NCI-H2227 (cell line): ENCODE results near the gene PLAAT2.
"Not testable (repeated sequence)": the region's sequence is repeated elsewhere in the genome, so short reads cannot be mapped to it uniquely, and the experiment has no call there.

Experiments used
- DNase-seq: peaks from one replicate; lab custom pipeline; 2025; ENCODE audit not compliant: unreplicated experiment; lab: John Stamatoyannopoulos, UW

PLAAT2 gene

DNA sequence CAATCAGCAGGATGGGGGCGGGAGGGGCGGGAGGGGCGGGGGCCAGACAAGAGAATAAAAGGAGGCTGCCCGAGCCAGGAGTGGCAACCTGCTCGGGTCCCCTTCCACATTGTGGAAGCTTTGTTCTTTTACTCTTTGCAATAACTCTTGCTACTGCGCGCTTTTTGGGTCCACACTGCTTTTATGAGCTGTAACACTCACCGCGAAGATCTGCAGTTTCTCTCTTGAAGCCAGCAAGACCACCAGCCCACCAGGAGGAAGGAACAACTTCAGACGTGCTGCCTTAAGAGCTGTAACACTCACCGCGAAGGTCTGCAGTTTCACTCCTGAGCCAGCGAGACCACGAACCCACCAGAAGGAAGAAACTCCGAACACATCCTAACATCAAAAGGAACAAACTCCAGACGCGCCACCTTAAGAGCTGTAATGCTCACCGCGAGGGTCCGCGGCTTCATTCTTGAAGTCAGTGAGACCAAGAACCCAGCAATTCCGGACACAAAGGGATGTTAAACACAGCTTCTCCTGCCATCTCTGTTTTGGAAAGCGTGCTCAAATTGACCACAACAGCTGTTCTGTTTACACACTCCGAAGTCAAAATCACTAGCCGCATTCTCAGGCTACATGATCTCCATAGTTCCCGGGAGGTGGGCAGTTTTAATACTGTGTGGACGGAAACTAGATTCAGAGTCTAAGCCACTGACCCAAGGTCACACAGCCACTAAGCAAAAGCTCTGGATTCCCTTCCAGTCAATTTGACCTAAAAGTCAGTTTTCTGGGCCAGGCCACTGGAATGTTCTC lies 11.9 kb downstream of the PLAAT2 start:
- no peak for DNase-seq

DNA sequence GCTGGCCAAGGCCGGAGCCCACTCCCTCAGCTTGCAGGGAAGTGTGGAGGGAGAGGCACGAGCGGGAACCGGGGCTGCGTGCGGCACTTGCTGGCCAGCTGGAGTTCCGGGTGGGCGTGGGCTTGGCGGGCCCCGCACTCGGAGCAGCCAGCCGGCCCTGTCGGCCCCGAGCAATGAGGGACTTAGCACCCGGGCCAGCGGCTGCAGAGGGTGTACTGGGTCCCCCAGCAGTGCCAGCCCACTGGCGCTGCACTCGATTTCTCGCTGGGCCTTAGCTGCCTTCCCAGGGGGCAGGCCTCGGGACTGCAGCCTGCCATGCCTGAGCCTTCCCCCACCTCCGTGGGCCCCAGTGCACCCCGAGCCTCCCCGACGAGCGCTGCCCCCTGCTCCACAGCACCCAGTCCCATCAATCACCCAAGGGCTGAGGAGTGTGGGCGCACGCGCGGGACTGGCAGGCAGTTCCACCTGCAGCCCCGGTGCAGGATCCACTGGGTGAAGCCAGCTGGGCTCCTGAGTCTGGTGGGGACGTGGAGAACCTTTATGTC lies 13.0 kb downstream of the PLAAT2 start:
- DNase-seq = not testable (repeated sequence)

DNA sequence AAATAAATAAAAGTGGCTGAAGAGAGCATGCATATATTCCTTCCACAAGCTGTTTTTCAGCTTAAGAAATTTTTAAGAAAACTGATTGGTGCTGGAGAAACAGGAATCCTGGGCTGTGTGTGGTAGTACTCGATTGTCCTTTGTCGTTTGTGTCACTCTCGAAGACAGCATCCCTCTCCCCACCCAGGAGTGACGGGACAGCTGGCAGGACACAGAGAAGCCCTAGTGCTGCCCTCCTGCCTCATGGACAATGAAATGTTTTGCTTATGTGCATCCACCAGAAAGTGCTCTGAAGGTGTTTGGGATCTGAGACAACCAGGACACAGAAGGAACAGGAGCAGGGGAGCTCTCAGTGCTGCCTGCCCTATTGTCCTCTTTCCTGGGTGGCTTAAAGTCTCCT lies 13.8 kb downstream of the PLAAT2 start:
- DNase-seq = no peak

DNA sequence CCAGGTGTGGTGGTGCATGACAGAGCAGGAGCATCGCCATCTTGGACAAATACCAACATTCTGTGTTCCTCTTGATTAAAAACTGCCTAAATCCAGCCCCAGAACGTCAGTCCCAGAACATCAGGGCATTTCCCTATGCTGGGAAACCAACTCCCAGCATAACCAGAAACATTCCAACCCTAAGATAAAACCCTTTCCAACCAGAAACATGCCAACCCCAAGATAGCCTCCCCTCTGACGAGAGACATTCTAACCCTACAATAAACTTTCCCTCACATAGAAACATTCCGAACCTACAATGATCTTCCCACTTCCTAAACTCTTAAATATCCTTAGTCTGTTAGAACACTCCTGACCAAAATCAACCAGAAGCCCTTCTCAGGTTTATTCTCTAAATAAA lies 15.0 kb downstream of the PLAAT2 start:
- DNase-seq = no peak

DNA sequence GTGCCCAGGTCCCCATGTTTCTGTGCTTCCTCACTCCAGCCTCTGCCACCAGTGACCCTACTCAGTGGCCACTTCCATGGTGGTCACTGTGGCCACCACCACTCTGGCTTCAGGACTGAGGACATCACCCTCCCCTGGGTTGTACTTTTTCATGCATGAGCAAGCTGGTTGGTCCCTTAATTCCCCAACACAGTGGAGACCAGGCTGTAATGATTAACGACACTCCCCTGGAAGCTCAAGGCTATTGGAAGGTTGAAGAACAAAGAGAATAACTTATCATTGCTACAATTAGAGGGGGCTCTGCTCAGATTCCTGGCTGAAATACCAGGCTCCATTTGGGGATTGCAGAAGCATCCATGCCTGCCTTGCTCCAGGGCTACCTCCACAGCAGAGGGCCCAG lies 16.1 kb downstream of the PLAAT2 start:
- no peak for DNase-seq

DNA sequence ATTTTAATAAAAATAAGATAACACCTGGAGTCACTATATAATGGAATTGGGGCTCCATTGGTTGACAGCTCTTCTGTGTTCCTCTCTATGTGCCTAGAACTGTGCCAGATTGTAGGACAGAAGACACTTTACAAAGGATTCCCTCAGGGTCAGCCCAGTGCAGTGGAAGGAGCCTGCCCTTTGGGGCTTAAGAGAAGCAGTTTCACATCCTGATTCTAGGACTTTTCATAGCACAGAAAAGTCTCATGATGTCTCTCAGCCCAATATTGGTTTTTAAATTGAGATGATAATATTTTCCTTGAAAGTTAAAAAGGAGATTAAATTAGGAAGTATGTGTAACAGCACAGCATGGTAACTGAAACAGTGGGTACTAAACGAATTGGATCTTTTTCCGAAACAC lies 19.5 kb downstream of the PLAAT2 start:
- DNase-seq = no peak

DNA sequence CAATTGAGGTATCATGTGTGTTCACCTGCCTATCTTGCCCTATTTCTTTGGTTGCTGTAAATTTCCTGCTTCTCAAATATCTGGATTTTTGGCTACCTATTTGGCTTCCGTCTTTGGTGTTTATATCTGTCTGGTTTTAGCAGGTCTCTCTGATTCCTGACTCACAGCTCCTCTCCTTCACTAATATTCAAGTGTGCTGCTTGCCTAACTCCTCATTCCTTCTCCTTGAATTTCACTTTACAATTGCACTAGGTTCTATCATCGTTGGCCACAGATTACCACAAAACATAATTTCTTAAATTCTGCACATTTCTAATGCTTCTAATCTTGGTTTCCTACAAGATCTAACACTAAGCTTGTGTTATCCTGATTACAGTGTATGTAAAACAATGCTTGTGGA lies 20.7 kb downstream of the PLAAT2 start:
- not testable (repeated sequence) for DNase-seq

DNA sequence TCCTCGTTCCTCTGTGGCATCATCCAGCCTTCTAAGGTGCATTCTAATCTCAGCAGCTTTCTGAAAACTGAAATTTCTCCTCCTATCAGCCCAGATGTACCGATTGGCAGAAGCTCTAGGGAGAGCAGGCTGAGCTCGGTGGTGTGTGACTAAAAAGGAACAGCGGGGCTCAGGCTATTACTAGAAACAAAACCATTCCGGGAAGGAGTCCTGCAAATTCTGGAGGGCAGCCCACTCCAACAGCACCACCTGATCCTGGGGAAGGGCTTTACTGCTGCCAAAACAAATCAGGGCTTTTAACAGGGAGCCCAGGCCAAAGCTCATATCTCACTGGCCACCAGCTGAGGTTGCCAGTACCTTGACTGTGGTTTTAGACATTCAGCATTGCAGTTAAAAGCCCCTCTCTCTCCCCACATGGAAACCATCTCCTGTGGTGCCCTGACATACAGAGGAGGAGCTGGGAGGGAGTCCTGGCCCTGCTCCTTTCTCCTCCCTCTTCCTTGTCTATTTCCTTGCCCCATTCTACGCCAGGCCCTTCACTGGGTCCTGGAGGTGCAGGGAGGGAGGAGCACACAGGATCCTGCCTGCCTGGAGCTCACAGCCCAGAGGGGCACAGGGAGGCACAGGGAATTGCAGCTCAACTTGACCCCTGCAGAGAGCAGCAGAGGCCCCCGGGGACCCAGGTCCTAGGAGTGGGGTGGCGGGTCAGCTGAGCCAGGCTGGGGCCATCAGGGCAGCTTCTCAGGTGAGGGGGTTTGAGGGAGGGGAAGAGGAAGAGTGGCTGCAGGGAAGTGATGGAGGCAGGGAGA lies 25.7 kb downstream of the PLAAT2 start:
- DNase-seq = no peak

DNA sequence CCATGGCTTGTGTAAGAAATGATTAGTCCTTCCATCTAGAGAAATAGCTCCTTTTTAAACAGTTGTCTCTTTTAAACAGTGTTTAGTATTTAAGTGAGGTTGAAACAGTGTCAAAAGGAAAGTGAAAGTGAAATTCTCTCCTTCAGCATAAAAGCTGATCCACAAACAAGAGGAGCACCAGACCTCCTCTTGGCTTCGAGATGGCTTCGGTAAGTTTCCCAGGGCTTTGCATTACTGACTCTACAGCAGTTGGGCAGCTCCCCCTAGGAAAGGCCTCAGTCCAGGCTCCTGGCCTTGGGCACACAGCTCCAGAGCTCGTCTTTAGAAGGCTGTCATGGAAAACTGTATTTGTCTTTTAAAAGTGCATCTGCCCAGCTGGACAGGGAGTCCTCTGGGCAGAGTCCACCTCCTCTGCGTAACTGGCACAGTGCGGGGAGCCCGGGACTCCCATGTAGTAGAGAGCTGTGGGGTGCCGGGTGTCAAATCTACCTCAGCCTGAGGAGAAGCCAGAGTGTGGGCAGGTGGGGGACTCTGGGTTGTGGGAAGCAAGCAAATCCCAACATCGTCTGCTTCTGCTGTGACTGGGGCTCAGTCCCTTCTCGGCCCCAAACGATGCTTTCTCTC lies 26.4 kb downstream of the PLAAT2 start, which contains the start of gene PLAAT4:
PLAAT4 (plus strand) TSS at position 140 of the 624 bp plus-strand sequence; CDS start at position 201, 61 bp downstream.
- DNase-seq = no peak

DNA sequence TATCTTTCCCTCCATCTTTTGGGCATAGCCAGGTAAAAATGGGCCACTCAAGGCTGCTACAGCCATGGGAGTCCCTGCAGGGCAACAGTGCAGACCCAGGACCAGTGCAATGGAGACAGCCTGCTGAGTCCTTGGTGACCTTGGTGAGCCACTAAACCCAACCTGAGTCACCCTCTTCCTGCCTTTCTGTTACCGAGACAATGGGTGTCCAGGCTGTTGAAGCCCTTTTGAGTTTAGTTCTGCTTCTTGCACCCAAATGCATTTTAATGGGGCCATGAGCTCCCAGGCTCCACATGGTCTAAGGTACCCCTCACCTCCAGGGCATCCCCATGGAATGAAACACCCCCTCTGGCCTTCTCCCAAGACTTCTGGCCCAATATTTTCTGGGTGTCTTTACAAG lies 27.4 kb downstream of the PLAAT2 start:
- DNase-seq = no peak

DNA sequence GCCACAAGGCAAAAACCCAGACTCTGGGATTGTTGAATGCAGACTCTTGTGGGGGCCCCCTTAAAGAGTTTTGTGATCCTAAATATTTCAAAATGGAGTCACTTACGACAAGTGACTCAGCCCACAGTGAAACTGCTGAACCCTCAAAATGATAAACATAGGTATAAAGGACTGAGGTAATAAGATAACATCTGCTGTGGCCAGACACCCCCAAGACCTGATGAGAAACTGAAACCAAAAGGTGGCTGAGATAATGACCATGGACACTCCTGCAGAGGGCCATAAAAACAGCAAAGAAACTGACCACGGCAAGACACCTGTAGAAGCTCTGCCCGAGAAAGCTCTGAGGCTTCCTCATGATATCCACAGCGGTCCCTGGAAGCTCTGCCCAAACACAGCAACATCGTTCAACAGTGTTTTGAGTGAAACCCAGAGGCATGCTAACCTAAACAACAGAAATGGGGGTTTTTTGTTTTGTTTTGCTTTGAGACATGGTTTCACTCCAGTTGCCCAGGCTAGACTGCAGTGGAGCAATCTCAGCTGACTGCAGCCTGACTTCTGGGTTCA lies 28.2 kb downstream of the PLAAT2 start:
- no peak for DNase-seq

DNA sequence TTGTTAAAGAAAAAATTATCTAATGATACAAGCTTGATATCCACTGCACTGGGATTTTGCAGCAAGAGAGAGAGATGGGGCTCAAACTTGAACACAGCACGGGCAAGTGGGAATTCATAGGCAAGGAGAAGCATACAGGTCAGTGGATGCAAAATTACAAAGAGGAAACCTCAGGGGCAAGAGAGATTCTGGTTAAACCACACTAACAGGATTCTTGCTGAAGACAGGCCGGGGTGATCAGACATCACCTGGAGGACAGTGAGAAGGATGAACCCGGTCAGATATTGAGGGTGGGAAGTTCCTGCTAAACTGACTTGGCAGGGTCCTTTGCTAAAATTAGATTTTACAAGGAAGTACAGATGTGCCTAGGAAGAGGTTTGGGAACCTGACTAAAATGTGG lies 29.1 kb downstream of the PLAAT2 start:
- DNase-seq = no peak

DNA sequence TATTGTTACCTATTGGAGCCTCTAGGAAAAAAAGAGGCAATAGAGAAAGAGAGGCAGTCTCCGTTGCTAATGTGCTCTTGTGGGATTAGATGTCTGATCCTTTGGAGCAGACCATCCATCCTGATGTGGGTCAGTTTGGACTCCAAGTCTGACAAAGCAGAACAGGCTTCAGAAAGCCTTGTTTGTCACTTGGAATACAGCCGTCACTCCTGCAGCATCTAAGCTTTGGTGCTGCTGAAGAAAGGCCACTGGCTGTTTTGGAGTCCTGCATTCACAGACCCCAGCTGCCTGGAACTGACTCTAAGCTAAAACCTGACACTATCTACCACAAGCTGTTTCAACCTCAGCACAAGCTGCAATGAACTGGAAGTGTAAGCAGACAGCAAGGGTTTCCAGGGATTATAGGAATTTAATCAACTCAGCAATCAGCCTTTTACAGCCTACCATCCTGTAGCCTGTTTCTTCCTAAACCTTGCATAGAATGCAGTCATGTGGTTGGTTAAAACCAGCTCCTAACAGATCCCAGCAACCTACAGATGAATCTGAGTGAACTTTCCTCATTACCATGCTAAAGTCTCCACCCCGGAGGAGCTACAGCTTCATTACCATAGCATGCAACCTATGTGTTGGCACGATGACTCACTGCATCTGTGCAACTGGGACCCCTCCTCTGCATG lies 30.2 kb downstream of the PLAAT2 start:
- DNase-seq = no peak

DNA sequence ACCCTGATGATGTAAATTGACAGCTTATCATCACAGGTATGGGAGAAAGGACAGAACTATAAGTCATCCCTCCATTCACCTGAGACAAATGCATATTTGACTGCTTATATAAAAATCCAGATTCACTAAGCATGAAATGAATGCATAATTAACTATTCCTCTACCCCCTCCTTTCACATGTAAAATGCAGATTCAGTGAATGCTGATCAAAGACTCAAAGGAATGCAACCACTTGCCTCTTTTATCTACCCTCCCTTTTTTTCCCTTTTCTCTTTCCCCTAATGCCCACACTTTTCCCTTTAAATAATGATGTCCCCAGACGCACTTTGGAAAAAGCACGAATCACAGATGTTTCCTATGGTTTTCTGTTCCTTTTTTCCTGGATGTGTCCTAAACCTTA lies 31.1 kb downstream of the PLAAT2 start:
- DNase-seq = no peak

DNA sequence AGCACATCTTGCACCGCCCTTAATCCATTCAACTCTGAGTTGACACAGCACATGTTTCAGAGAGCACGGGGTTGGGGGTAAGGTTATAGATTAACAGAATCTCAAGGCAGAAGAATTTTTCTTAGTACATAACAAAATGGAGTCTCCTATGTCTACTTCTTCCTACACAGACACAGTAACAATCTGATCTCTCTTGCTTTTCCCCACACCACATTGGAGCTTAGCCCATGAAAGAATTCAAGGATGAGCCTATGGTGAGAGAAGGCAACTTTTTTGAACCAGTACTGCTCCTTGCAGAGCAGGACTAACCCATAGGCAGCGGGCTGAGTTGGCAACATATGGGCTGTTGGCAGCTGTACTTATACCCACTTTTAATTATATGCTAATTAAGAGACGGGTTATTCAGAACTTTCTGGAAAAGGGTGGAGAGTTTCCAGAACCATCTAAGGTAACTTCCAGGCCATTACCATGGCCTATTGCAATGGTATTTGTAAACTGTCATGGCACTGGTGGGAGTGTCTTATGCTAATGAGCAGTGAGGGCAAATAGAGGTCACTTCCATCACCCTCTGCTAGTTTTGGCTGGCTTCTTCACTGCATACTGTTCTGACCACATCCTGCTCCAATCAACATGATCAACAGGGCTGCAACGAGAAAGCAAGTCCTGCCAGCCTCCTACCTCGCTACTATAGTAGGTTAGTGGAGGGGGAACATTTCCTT lies 31.9 kb downstream of the PLAAT2 start:
- DNase-seq = not testable (repeated sequence)

DNA sequence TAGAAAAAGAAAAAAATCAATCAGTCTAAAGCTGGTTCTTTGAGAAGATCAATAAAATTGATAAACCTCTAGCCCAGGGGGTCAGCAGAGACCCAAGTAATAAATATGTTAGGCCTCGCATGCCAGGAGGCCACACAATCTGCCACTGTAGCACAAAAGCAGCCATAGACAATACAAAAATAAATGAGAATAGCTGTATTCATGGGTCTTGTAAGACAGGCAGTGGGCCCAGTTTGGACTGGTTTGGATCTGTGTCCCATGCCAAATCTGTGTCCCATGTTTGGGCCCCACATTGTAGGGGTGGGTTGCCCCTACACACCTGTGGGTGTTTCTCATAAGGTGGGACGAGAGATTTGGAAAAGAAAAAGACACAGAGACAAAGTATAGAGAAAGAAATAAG lies 33.2 kb downstream of the PLAAT2 start:
- DNase-seq = no peak

DNA sequence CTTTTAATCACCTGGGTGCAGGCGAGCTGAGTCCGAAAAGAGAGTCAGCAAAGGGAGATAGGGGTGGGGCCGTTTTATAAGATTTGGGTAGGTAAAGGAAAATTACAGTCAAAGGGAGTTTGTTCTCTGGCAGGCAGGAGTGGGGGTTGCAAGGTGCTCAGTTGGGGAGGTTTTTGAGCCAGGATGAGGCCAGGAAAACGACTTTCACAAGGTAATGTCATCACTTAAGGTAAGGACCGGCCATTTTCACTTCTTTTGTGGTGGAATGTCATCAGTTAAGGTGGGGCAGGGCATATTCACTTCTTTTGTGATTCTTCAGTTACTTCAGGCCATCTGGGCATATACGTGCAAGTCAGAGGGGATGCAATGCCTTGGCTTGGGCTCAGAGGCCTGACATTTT lies 33.8 kb downstream of the PLAAT2 start:
- not testable (repeated sequence) for DNase-seq

DNA sequence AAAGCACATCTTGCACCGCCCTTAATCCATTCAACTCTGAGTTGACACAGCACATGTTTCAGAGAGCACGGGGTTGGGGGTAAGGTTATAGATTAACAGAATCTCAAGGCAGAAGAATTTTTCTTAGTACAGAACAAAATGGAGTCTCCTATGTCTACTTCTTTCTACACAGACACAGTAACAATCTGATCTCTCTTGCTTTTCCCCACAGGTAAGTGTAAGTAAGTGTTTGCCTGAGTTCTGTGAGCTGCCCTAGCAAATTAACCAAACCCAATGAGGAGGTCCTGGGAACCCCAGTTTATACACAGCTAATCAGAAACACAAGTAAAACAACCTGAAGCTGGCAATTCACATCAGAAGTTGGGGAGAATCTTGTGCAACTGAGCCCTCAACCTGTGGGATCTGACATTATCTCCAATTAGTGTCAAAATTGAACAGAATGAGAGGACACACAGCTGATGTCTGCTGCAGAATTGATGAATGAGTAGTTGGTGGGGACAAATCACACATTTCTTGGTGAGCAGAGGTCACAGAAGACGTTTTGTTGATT lies 34.4 kb downstream of the PLAAT2 start:
- DNase-seq = not testable (repeated sequence)

DNA sequence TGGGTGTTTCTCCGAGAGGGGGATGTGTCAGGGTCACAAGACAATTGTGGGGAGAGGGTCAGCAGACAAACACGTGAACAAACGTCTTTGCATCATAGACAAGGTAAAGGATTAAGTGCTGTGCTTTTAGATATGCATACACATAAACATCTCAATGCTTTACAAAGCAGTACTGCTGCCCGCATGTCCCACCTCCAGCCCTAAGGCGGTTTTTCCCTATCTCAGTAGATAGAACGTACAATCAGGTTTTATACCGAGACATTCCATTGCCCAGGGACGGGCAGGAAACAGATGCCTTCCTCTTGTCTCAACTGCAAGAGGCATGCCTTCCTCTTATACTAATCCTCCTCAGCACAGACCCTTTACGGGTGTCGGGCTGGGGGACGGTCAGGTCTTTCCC lies 35.0 kb downstream of the PLAAT2 start:
- DNase-seq = not testable (repeated sequence)

DNA sequence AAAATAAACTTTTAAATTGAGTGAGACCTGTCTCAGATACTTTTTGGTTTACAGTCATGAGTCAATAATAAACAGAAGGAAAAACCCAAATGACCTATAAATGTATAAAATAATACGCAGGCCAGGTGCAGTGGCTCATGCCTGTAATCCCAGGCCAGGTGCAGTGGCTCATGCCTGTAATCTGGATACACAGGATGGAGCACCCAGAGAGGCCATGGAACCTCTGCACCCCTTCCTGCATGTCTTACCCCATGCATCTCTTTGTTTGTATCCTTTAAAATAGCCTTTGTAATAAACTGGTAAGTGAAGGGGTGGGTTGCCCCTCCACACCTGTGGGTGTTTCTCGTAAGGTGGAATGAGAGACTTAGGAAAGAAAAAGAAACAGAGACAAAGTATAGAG lies 35.5 kb downstream of the PLAAT2 start:
- no peak for DNase-seq
